NCI-H1105 treated with DMSO at 0.1 percent for 48 hours (cell line): ENCODE results near the gene YWHAB.

Source experiments
- DNase-seq: peaks from one replicate; lab custom pipeline; 2025; lab: John Stamatoyannopoulos, UW

Gene YWHAB

DNA sequence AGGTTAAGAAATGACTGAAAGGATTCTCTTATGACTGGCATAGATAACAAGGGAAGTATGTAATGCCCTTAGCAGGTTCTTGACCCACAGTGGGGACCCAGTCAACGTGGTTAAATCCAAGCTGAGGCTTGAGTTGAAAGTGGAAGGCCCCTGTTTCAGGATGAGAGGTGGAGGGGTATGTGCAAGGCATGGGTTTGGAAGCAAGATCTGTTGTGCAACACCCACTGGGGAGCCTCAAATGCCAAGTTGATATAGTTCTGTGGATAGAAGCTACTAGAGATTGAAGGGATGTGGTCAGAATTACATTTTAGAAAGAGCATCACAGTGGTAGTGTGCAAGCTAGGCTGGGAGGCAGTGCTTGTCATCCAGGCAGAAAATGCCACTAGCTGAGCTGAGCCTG lies 29.4 kb downstream of the YWHAB start:
- no peak for DNase-seq

DNA sequence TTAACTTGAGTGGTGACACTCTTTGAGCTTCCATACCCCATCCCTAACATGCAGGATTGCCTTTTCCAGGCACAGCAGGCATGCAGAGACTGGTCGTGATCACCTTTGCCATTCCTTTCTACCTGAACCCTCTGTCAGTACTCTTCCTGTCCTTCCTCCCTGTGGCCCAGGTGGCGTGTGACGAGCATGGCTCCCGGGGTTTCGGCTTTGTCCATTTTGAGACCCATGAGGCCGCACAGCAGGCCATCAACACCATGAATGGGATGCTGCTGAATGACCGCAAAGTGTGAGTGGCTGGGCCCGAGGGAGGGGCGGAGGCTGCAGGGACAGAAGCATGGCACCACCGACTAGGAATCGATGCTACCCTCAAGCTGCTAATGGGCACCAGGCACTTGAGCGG lies 31.1 kb downstream of the YWHAB start:
- DNase-seq, result no peak

- no peak for DNase-seq
Measured at GRCh38 chr20:44917399-44917798, 31.9 kb downstream of the YWHAB start.

DNA sequence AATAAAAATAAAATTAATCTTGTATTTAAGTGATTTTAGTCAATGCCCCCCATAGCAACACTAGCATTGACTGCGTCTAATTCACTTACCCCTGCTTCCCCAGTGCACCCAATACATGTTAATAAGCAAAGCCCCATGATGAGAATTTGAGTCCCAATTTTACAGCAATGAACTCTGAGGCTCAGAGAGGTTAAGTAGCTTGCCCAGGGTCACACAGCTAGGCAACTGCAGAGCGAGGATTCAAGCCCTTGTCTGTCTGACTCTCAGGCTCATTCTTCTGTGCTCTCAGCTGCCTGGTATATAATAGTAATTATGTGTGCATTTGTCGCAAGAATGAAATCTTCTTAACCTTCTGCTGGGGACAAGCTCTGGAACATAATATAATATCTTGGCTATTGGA lies 32.8 kb downstream of the YWHAB start:
- DNase-seq, result no peak

DNA sequence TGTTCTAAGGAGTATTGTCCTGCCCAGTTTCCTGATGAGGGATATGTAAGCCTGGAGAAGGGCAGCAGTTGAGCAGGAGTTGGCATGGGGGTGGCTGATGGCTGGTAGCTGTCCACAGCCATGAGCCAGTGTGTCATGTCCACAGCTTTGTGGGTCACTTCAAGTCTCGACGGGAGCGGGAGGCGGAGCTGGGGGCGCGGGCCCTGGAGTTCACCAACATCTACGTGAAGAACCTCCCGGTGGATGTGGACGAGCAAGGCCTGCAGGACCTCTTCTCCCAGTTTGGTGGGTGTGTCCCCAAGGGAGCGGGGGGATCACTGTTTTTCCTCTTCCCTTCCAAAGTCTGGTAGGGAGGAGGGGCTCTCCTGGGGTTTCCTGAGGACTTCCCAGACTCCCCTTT lies 33.3 kb downstream of the YWHAB start:
- DNase-seq, result no peak

- no peak for DNase-seq
Measured at GRCh38 chr20:44921447-44921846, 35.9 kb downstream of the YWHAB start.

- DNase-seq, result no peak
Measured at GRCh38 chr20:44924541-44924940, 39.0 kb downstream of the YWHAB start.

- no peak for DNase-seq
Measured at GRCh38 chr20:44928595-44928994, 43.1 kb downstream of the YWHAB start.

DNA sequence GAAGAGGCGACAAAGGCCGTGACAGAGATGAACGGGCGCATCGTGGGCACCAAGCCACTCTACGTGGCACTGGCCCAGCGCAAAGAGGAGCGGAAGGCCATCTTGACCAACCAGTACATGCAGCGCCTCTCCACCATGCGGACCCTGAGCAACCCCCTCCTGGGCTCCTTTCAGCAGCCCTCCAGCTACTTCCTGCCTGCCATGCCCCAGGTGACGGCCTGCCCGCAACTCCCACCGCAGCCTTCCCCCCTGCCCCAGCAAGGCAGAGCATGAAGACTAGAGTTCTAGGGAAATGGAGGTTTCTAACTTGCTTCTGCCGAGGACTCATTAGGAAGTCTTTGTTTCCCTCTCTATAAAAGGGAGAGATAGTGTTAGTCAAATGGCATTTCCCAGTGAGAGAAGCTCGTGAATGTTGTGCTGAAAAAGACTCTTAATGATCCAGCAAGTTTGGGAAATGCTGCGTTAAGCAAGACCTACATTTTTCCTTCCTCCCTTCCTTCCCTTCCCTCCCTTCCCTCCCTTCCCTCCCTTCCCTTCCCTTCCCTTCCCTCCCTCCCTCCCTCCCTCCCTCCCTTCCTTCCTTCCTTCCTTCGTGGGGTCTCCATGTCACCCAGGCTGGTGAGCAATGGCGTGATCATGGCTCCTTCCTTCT lies 45.1 kb downstream of the YWHAB start:
- no peak for DNase-seq

GRCh38 chr20:44931911-44932310 lies 46.4 kb downstream of the YWHAB start:
- DNase-seq, result no peak

- no peak for DNase-seq
Measured at GRCh38 chr20:44932916-44933315, 47.4 kb downstream of the YWHAB start.

DNA sequence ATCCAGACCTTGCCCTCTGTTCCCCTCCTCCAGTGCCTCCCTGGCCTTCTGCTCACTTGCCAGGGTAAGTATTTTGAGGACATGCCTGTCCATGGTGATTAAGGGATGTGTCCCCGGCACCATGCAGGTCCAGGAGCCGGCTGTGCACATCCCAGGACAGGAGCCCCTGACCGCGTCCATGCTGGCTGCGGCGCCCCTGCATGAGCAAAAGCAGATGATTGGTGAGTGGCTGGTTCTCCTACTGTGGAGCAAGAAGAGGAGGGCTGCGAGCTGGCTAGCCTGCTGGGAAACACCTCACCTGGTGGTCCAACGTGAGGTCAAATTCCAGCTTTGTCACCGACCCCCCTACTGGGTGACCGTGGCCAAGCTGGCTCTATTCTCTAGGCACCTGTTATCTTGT lies 51.0 kb downstream of the YWHAB start:
- no peak for DNase-seq

DNA sequence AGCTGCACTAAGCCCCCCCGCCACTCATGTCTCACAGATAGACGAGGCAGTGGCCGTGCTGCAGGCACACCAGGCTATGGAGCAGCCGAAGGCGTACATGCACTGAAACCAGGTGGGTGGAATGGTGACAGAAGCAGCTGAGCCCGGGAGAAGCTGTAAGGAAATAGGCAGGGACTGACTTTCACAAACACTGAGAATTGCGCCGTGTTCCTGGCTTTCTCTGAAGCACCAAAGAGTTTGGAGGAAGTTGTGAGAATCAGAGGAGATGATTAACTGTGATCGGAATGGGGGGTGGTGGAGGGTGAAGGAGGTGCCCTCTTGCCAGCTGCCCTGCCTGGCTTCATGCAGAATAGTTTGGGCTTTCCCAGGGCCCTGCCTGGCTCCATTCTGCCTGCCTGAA lies 53.1 kb downstream of the YWHAB start:
- no peak for DNase-seq

GRCh38 chr20:44941120-44941691 lies 55.7 kb downstream of the YWHAB start:
- DNase-seq, result no peak

DNA sequence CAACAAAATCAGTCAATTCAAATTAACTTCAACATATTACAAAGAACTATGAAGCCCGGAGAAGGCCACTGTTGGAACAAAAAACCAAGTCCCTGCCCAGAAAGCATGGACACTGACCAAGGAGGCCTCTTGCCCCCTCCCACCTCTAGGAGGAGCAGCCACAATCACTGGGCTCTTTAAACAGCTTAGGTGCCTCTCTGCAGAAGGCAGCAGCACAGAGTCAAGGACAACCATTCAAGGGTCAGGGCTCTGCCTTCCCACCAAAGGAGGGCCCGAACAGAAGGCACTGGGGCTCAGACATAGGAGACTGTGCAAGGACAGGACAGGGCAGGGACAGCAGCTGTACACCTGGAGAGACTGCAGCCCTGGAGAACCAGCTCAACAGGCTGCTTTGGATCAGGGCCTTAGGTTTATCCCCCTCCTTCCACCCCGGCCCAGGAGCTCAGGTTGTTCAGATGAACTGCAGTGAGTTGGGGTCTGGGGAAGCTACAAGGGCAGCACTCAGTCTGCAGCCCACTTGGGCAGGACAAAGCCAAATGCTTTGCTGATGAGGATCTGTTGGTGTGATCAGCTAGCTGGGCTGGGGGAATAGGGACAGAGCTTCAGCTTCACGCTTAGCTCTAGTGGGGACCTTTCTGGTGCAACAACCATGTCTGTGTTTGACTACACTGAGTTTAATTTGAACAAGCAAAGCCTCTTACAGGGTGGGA lies 56.9 kb downstream of the YWHAB start:
- no peak for DNase-seq

- no peak for DNase-seq
Measured at GRCh38 chr20:44943828-44944227, 58.3 kb downstream of the YWHAB start.

GRCh38 chr20:44945261-44945660 lies 59.8 kb downstream of the YWHAB start:
- no peak for DNase-seq

DNA sequence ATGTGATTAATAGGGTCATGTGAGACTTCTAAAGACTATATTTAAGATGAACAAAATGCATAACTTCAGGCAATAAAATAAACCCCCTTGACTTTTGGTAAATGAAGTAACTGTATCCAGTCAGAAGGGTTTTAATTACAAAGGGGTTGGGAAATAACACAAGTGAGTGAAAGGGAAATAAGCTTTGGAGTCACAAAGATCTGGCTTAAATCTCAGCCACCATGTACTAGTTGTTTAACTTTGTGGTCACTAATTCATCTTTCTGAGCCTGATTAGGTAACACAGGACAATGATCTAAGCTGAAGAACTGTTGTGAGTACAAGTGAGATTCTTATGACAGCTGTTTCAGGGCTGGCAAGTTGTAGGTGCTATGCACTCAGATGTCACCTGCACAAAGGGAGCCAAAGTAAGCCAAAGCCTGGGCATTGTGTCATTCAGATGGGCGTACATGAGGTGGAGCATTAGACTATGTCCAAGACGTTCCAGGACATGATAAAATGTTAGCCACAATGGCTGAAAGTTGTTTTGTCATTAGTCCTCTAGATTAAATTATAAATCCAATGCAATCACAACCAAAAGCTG lies 60.9 kb downstream of the YWHAB start:
- no peak for DNase-seq

DNA sequence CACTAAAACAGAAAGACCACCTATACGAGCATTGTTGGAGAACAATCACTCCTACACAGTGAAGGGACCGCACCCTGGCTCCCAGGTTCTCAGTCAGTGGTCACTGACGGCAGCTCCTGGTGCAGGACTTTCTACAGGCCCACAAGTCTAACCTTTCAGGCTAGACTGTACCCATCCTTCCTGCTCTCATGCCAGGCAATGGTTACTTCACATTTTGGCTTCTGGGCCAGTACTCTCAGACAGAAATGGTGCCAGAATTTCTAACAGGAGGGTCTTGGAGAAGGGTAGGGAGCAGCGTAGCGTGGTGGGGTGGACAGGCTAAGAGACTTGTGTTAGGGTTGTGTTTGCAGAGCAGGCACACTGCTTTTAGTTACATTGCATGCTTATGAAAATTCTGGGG lies 62.6 kb downstream of the YWHAB start:
- DNase-seq, result no peak

DNA sequence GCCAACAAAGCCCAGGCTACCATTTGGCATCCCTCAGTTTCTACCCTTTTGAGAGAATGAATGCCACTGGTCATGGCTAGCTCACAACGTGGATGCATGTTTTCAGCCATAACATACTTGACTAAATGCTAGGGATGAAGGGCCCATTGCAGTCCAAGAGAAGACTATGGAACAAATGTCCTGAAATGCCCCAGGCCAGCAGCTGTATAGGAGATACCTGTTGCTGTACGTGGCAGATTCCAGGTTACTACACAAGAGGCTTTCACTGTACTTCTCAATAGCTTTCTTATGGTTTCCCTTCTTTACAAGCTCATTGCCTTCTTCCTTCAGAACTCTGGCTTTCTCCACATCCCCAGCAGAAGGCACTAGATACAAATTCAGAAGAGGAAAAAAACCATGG lies 63.0 kb downstream of the YWHAB start:
- DNase-seq, result no peak

- no peak for DNase-seq
Measured at GRCh38 chr20:44950368-44950767, 64.9 kb downstream of the YWHAB start.

DNA sequence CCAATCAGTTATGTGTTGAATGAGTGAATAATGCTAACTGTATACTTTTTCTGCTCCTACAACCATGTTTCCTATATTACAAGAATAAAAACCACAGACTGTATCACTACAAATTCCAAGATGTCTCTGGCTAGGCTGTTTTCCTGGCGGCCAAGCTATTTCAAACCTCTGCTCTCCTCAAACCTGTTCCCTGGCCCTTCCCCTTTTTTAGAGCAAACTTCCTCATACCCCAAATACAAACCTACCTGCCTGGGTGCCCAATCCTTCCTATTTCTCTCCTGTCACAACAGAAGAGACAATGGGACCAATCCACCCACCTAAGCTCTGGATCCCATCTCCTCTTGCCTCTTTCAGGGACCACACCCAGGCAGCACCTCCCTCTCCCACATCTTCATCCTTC lies 67.2 kb downstream of the YWHAB start:
- no peak for DNase-seq

DNA sequence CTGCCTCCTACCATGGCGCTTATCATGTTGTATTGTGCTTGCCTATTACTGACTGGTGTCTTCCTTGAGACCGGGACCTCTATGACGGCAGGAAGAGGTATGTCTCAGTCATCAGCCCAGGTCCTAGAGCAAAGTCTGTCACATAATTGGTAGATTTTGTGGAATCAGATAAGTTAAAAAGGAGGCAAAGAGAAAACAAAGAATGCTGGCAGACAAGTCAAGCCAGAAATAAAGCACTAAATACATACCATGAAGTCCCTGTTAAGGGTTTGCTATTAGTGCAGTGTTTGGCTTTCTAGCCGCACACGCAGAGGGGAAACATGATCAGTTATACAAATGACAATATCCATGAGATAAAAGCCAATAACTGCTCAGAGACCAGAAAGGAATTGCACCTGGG lies 68.7 kb downstream of the YWHAB start:
- DNase-seq, result no peak
